Activated naive CD8-positive, alpha-beta T cell treated with anti-CD3 and anti-CD28 coated beads for 36 hours (primary cell): ENCODE data around the gene FOXN1. TPM values are rescaled to one million over a fixed set of nuclear protein-coding genes. Genes with fewer than 3 reads are reported as not detected.

ENCODE experiments used
- DNase-seq: peaks from one replicate; pipeline ENCODE4 v3.0.0; 2021
- H3K27ac Mint-ChIP-seq: one replicate; pipeline ENCODE4 v1.8.0; 2022; ENCODE audit warnings: mild to moderate bottlenecking, moderate library complexity, mixed read lengths
- H3K27me3 Mint-ChIP-seq: one replicate; pipeline ENCODE4 v1.8.0; 2022; ENCODE audit warnings: mild to moderate bottlenecking, mixed read lengths
- H3K36me3 Mint-ChIP-seq: one replicate; pipeline ENCODE4 v1.8.0; 2021; ENCODE audit warnings: mild to moderate bottlenecking, mixed read lengths
- H3K4me1 Mint-ChIP-seq: one replicate; pipeline ENCODE4 v1.8.0; 2021; ENCODE audit warnings: mixed read lengths
- H3K4me3 Mint-ChIP-seq: one replicate; pipeline ENCODE4 v1.8.0; 2022; ENCODE audit warnings: mild to moderate bottlenecking, moderate library complexity, mixed read lengths
- H3K9me3 Mint-ChIP-seq: one replicate; pipeline ENCODE4 v1.8.0; 2022; ENCODE audit warnings: mixed read lengths
- total RNA-seq, 2 experiments: library from RNA; stranded (reverse); gene quantifications; one replicate each; pipeline ENCODE4 v1.2.3, GENCODE V29; 2021

FOXN1 gene
- total RNA-seq, 2 experiments from 2014 or later: not detected

GRCh38 chr17:28536532-28537218, 30.5 kb downstream of the FOXN1 start:
- no peaks in the 10 kb centered on the region for H3K36me3 Mint-ChIP-seq
- no peaks in the 10 kb centered on the region for H3K4me1 Mint-ChIP-seq
- H3K27me3 Mint-ChIP-seq: no peaks in the 10 kb centered on the region
- DNase-seq: no peak
- no peak overlapping the region for H3K27ac Mint-ChIP-seq
- no peak overlapping the region for H3K4me3 Mint-ChIP-seq
- H3K9me3 Mint-ChIP-seq: no peaks in the 10 kb centered on the region

DNA sequence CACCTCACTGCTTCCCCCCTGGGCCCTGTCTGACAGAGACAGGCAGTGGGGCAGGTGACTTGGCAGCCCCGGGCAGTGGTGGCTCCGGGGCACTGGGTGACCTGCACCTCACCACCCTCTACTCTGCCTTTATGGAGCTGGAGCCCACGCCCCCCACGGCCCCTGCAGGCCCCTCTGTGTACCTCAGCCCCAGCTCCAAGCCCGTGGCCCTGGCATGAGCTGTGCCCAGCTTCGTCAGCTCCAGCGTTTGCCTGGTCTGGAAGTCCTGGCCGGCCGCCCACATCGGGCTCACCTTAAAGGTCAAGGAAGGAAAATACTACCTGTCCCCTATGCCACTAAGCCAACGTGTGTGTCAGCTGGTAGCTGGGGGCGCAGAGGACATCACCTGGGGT, 31.1 kb downstream of the FOXN1 start:
- H3K36me3 Mint-ChIP-seq: no peaks in the 10 kb centered on the region
- H3K4me1 Mint-ChIP-seq: no peaks in the 10 kb centered on the region
- H3K27ac Mint-ChIP-seq: no peak overlapping the region

GRCh38 chr17:28538296-28538895, 32.2 kb downstream of the FOXN1 start:
- H3K4me3 Mint-ChIP-seq: no peak overlapping the region
- no peak overlapping the region for H3K27ac Mint-ChIP-seq
- H3K4me1 Mint-ChIP-seq: no peaks in the 10 kb centered on the region
- no peaks in the 10 kb centered on the region for H3K9me3 Mint-ChIP-seq
- no peak for DNase-seq
- no peaks in the 10 kb centered on the region for H3K27me3 Mint-ChIP-seq
- no peaks in the 10 kb centered on the region for H3K36me3 Mint-ChIP-seq

More for the DNA sequence above, 31.1 kb downstream of the FOXN1 start:
- no peak overlapping the region for H3K4me3 Mint-ChIP-seq
- H3K9me3 Mint-ChIP-seq: no peaks in the 10 kb centered on the region
- H3K27me3 Mint-ChIP-seq: no peaks in the 10 kb centered on the region
- DNase-seq: no peak

DNA sequence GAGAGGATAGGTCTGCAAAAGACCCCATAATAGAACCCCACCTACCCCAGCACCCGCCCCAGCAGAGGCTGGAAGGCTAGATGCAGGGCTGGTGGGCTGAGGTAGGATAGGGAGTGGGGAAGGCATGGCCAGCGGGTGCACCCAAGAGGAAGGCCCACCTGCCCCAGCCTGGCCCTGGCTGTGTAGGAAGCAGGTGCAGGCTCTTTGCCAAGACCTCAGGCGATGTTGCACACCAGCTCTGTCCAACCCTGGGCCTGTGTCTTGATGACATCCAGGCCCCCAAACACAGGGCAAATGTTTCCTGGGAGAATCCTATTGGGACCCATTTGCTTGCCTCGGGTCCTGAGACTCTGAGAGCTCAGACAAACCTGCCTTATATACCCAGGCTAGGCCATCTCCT, 34.1 kb downstream of the FOXN1 start:
- DNase-seq: no peak
- H3K27ac Mint-ChIP-seq: no peak overlapping the region
- no peaks in the 10 kb centered on the region for H3K27me3 Mint-ChIP-seq
- no peak overlapping the region for H3K4me3 Mint-ChIP-seq
- H3K9me3 Mint-ChIP-seq: no peaks in the 10 kb centered on the region
- no peaks in the 10 kb centered on the region for H3K36me3 Mint-ChIP-seq
- no peaks in the 10 kb centered on the region for H3K4me1 Mint-ChIP-seq

DNA sequence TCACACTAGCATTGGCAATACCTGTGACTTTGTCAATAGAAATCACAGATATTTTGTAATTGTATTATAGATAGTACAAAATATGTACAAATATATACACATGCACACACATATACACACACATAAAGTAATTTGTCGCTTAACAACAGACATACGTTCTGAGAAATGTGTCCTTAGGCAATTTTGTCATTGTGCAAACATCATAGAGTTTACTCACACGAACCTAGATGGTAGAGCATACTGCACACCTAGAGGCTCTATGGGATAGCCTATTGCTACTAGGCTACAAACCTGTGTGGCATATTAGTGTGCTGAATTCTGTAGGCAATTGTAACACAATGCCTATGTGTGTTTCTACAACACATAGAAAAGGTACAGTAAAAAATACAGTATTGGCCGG, 35.3 kb downstream of the FOXN1 start:
- Mint-ChIP-seq H3K27ac (no peak overlapping the region), H3K4me1 (no peaks in the 10 kb centered on the region), H3K9me3 (no peaks in the 10 kb centered on the region), H3K4me3 (no peak overlapping the region), H3K36me3 (peaks cover 1% of the 10 kb centered on the region), H3K27me3 (no peaks in the 10 kb centered on the region)
- DNase-seq: no peak

GRCh38 chr17:28544402-28545140, 38.4 kb downstream of the FOXN1 start:
- Mint-ChIP-seq H3K36me3 (peaks cover 5% of the 10 kb centered on the region), H3K27me3 (no peaks in the 10 kb centered on the region), H3K4me3 (no peak overlapping the region), H3K4me1 (peaks cover 19% of the 10 kb centered on the region), H3K27ac (no peak overlapping the region), H3K9me3 (no peaks in the 10 kb centered on the region)
- DNase-seq: no peak

DNA sequence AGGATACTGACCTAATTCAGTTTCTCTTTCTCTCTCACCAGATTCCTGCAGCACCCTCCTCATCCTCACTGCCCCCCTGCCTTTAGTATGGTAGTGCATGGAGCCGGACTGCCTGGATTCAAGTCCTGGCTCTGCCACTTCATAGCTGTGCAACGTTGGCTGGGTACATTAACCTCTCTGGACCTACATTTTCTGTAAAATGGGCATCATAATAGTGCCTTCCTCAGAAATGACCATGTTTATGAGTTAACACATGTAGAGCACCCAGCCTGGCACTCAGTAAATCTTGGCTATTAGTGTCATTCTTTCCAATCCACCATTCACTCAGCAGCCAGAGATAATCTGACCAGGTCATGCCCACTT, 39.0 kb downstream of the FOXN1 start:
- Mint-ChIP-seq H3K4me3 (no peak overlapping the region), H3K27ac (no peak overlapping the region), H3K4me1 (peaks cover 25% of the 10 kb centered on the region), H3K9me3 (no peaks in the 10 kb centered on the region), H3K36me3 (peaks cover 5% of the 10 kb centered on the region), H3K27me3 (no peaks in the 10 kb centered on the region)
- DNase-seq: no peak

DNA sequence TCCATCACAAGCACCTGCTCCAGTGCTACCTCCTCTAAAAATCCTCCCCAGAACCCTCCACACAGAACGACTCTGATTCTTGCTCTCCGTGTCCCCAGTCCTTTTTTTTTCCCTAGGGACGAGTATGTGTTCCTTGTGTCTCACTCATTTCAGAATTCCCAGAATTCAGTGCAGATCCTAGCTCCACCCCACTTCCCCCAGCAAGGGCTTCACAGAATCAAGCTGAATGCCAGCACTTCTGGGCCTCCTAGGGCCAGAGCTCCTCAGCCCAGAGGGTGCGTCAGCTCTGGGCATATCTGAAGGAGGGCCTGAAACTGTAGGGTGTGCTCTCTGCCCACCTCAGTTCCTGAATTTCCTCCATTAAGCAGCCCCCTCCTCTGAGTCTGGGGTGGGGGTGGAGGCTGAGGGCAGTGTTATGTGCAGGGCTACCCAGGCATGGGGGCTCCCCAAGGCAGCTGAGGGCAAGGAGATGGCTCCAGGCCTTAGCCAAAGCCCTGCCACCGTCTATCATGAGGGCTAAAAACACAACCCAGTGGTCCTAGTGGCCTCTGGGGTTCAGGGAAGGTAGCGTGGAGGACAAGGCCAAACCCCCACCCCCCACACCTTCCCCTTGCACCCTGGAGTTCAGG, 39.8 kb downstream of the FOXN1 start:
- no peaks in the 10 kb centered on the region for H3K27me3 Mint-ChIP-seq
- H3K4me3 Mint-ChIP-seq: no peak overlapping the region
- no peaks in the 10 kb centered on the region for H3K9me3 Mint-ChIP-seq
- peaks cover 32% of the 10 kb centered on the region for H3K4me1 Mint-ChIP-seq
- no peak for DNase-seq
- peaks cover 5% of the 10 kb centered on the region for H3K36me3 Mint-ChIP-seq
- no peak overlapping the region for H3K27ac Mint-ChIP-seq

GRCh38 chr17:28547096-28547622, 41.0 kb downstream of the FOXN1 start:
- Mint-ChIP-seq H3K4me1 (peaks cover 39% of the 10 kb centered on the region), H3K36me3 (peaks cover 5% of the 10 kb centered on the region), H3K27me3 (no peaks in the 10 kb centered on the region), H3K9me3 (no peaks in the 10 kb centered on the region), H3K4me3 (no peak overlapping the region), H3K27ac (peak overlapping the region; percentile 80)
- no peak for DNase-seq

DNA sequence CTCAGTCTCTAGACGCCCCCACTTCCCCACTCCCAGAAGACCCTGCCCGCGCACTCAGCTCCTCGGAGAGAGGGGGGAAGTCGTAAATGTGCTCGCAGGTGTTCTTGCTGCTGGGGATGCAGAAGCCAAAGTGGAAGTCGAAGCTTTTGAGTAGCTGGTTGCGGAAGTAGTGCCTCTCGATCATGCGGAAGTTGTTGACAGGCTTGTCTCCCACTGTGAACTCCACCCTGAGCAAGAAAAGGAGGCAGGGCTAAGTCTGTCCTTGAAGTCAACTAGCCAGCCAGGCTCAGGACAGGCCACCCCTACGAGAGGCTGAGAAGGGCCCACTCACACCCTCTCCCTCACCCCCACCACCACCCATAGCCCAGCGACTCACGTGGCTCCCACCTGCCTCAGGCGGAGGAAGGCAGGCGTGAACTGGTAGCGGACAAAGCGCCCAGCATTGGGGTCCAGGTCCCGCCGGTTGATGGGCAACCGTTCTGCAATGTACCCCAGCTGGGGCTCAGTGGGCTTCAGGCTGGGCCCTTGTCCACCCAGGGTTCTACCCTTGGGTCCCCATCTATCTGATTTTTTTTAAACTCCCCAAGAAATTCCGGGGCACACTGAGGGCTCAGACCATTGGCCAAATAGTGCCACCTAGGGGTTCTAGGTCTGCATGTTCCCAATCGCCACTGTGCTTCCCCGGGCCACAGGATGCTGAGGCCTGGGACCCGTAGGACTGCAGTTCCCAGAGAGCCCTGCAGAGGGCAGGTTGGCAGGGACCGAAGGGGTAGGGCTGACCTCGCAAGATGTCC, 41.7 kb downstream of the FOXN1 start:
- Mint-ChIP-seq H3K27me3 (no peaks in the 10 kb centered on the region), H3K9me3 (no peaks in the 10 kb centered on the region), H3K4me1 (peaks cover 41% of the 10 kb centered on the region), H3K4me3 (peak overlapping the region; percentile 22), H3K27ac (peak overlapping the region; percentile 80), H3K36me3 (peaks cover 5% of the 10 kb centered on the region)
- peak; percentile 75 for DNase-seq

- Mint-ChIP-seq H3K4me3 (peak overlapping the region; percentile 22), H3K9me3 (no peaks in the 10 kb centered on the region), H3K4me1 (peaks cover 43% of the 10 kb centered on the region), H3K27me3 (no peaks in the 10 kb centered on the region), H3K27ac (peak overlapping the region; percentile 85), H3K36me3 (peaks cover 6% of the 10 kb centered on the region)
- DNase-seq: no peak
These were observed 42.4 kb downstream of the FOXN1 start for GRCh38 chr17:28548417-28549130.

GRCh38 chr17:28549236-28550132, 43.3 kb downstream of the FOXN1 start:
- peak; percentile 68 for DNase-seq
- Mint-ChIP-seq H3K9me3 (no peaks in the 10 kb centered on the region), H3K4me3 (peak overlapping the region; percentile 50), H3K27ac (peak overlapping the region; percentile 85), H3K36me3 (peaks cover 12% of the 10 kb centered on the region), H3K27me3 (no peaks in the 10 kb centered on the region), H3K4me1 (peaks cover 47% of the 10 kb centered on the region)

GRCh38 chr17:28550858-28551257, 44.7 kb downstream of the FOXN1 start:
- Mint-ChIP-seq H3K9me3 (no peaks in the 10 kb centered on the region), H3K36me3 (peaks cover 12% of the 10 kb centered on the region), H3K27me3 (no peaks in the 10 kb centered on the region), H3K27ac (peak overlapping the region; percentile 36), H3K4me3 (peak overlapping the region; percentile 89), H3K4me1 (peaks cover 47% of the 10 kb centered on the region)
- no peak for DNase-seq
